Endothelial cell of umbilical vein (primary cell): ENCODE measurements around the gene LPIN1.

Source experiments
- CTCF ChIP-seq, 2 donors: IDR thresholded peaks; 1 replicate in 1 of 2; 2 replicates in 1 of 2; pipeline ENCODE4 v1.5.1; 2011; ENCODE audit warnings: low read length in 2 of 2, mild to moderate bottlenecking in 2 of 2, moderate library complexity in 2 of 2, control low read depth in 1 of 2, inconsistent platforms in 1 of 2, low read depth in 1 of 2; ENCODE audit not compliant: insufficient read depth in 1 of 2; ENCODE audit errors: extremely low read depth in 1 of 2
- EZH2 ChIP-seq: IDR thresholded peaks from 2 replicates; pipeline ENCODE4 v1.6.1; 2012; ENCODE audit warnings: borderline replicate concordance, low read depth, mild to moderate bottlenecking, moderate library complexity, low read length, inconsistent platforms; ENCODE audit not compliant: severe bottlenecking
- GATA2 ChIP-seq: IDR thresholded peaks from 2 replicates; pipeline ENCODE4 v1.7.0; 2011; ENCODE audit warnings: low read depth, mild to moderate bottlenecking, moderate library complexity, mixed read lengths, low read length; ENCODE audit not compliant: insufficient read length, insufficient read depth
- MAX ChIP-seq: IDR thresholded peaks from 2 replicates; pipeline ENCODE4 v1.6.1; 2011; ENCODE audit not compliant: insufficient read depth, insufficient read length
- POLR2A ChIP-seq: IDR thresholded peaks from 2 replicates; pipeline ENCODE4 v1.6.1; 2012; ENCODE audit warnings: low read depth, mild to moderate bottlenecking, control low read depth, low read length
- POLR2AphosphoS5 ChIP-seq: IDR thresholded peaks from 2 replicates; pipeline ENCODE4 v1.6.1; 2012; ENCODE audit warnings: low read depth, mild to moderate bottlenecking, control low read depth, low read length, moderate library complexity; ENCODE audit not compliant: insufficient read depth

GRCh38 chr2:11723061-11723371 lies 23.4 kb upstream of the LPIN1 start:
- TF ChIP-seq POLR2AphosphoS5 (no peak), GATA2 (no peak), POLR2A (no peak), CTCF (IDR thresholded peaks at IDR 0.05; ENCODE audit: extremely low read depth in 1 of 2, insufficient read depth in 1 of 2, low read depth in 1 of 2, low read length in 2 of 2) (no peak), MAX (no peak), EZH2 (no peak)
